GM10266 (cell line): ENCODE measurements around the gene RNF180.
"Not testable (repeated sequence)": the region's sequence is repeated elsewhere in the genome, so short reads cannot be mapped to it uniquely, and the experiment has no call there.

Experiments used
- DNase-seq: peaks from one replicate; pipeline ENCODE4 v3.0.0; 2012; ENCODE audit errors: extremely low spot score
- CTCF ChIP-seq: IDR thresholded peaks from 2 replicates; pipeline ENCODE4 v1.5.1; 2012; ENCODE audit warnings: mild to moderate bottlenecking, low read depth; ENCODE audit not compliant: control insufficient read depth, insufficient read depth; ENCODE audit errors: missing control alignments

The RNF180 gene

GRCh38 chr5:64273276-64273675 lies 107.6 kb downstream of the RNF180 start:
- DNase-seq = no peak
- TF ChIP-seq CTCF = no peak

GRCh38 chr5:64285188-64286130 lies 119.8 kb downstream of the RNF180 start:
- TF ChIP-seq CTCF = no peak

GRCh38 chr5:64286381-64286780 lies 120.7 kb downstream of the RNF180 start:
- TF ChIP-seq CTCF = no peak
- DNase-seq = no peak

More at GRCh38 chr5:64285188-64286130, 119.8 kb downstream of the RNF180 start:
- no peak for DNase-seq

- DNase-seq = not testable (repeated sequence)
Observed at GRCh38 chr5:64288496-64288895, 122.9 kb downstream of the RNF180 start.

GRCh38 chr5:64292611-64293215 lies 127.1 kb downstream of the RNF180 start:
- TF ChIP-seq CTCF = no peak
- no peak for DNase-seq

GRCh38 chr5:64295101-64295500 lies 129.5 kb downstream of the RNF180 start:
- DNase-seq = no peak
- no peak for TF ChIP-seq CTCF

GRCh38 chr5:64298586-64298985 lies 132.9 kb downstream of the RNF180 start:
- DNase-seq = no peak
- TF ChIP-seq CTCF = no peak
